ENCODE measurements around the gene DHDH.
A peak's percentile ranks its signal among the peaks of the same experiment; 100 is the strongest.

DHDH gene

GRCh38 chr19:48967346-48968178 lies 34.1 kb downstream of the DHDH start:
- peak; percentile 36 for FAIRE-seq

GRCh38 chr19:48968179-48968661 lies 34.7 kb downstream of the DHDH start:
- no peak for FAIRE-seq

GRCh38 chr19:48968813-48969218 lies 35.3 kb downstream of the DHDH start:
- no peak for FAIRE-seq

GRCh38 chr19:48969276-48970138 lies 36.0 kb downstream of the DHDH start:
- FAIRE-seq = peak; percentile 98

- FAIRE-seq = no peak
These were observed 36.8 kb downstream of the DHDH start for GRCh38 chr19:48970139-48970766.

- FAIRE-seq = peak; percentile 90
These were observed 37.5 kb downstream of the DHDH start for GRCh38 chr19:48970923-48971395.

GRCh38 chr19:48975947-48976847 lies 42.7 kb downstream of the DHDH start:
- FAIRE-seq = no peak

- FAIRE-seq = no peak
These were observed 43.6 kb downstream of the DHDH start for GRCh38 chr19:48977061-48977460.

- no peak for FAIRE-seq
These were observed 48.8 kb downstream of the DHDH start for GRCh38 chr19:48982280-48982679.

GRCh38 chr19:48985711-48986110 lies 52.2 kb downstream of the DHDH start:
- no peak for FAIRE-seq

- no peak for FAIRE-seq
These were observed 52.7 kb downstream of the DHDH start for GRCh38 chr19:48986211-48986610.

- FAIRE-seq = no peak
These were observed 53.8 kb downstream of the DHDH start for GRCh38 chr19:48987323-48987722.

- no peak for FAIRE-seq
These were observed 54.8 kb downstream of the DHDH start for GRCh38 chr19:48988286-48988685.

GRCh38 chr19:48988860-48989259 lies 55.4 kb downstream of the DHDH start:
- FAIRE-seq = no peak

- no peak for FAIRE-seq
These were observed 56.3 kb downstream of the DHDH start for GRCh38 chr19:48989701-48990291.

GRCh38 chr19:48990400-48990799 lies 56.9 kb downstream of the DHDH start:
- FAIRE-seq = no peak

- no peak for FAIRE-seq
These were observed 57.6 kb downstream of the DHDH start for GRCh38 chr19:48991011-48991609.

GRCh38 chr19:48991873-48992580 lies 58.5 kb downstream of the DHDH start:
- FAIRE-seq = peak; percentile 62

- FAIRE-seq = no peak
These were observed 59.2 kb downstream of the DHDH start for GRCh38 chr19:48992581-48993174.

All from G401.6 (cell line).